22Rv1 (cell line): ENCODE data around the gene PPP6R2.
A peak's percentile ranks its signal among the peaks of the same experiment; 100 is the strongest.

Experiments used
- H3K27ac ChIP-seq: fragments of 450-650 bp; 2 replicates; pipeline ENCODE4 v1.5.1; 2017
- ZFX ChIP-seq: fragments of 450-650 bp; IDR thresholded peaks from 2 replicates; pipeline ENCODE4 v1.6.1; 2017; ENCODE audit warnings: antibody characterized with exemption, borderline replicate concordance
- TF ChIP-seq, protein P1 (sequence below): fragments of 450-650 bp; IDR thresholded peaks from 2 replicates; pipeline ENCODE4 v1.5.1; 2017; ENCODE audit warnings: mild to moderate bottlenecking

PPP6R2 gene

DNA sequence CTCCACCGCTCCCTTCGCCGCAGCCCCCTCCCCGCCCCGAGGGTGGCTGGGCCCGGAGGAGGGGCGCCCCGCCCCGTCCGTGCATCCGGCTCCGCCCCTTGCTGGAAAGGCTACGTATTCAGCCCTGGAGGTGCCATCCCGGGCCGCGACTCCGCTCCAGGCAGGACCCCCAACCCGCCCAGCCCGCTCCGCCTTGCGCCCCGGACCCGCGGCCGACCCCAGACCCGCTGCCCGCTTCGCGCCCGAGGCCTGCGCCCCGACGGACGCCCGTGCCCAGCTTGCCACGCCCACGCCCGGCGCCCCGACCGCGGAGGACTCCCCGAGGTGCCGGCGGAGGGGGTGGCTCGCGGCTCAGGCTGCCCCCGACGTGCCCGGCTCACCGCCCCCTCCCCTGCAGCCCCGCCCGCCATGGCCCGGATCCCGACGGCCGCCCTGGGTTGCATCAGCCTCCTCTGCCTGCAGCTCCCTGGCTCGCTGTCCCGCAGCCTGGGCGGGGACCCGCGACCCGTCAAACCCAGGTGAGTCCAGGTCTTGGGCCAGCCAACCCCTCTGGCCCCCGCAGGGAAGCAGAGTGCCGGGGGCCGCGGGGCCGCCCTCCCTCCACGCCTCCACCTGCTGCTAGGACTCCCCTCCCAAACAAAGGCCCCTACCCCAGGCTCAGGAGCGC lies 138.4 kb downstream of the PPP6R2 start, which contains the start of gene ADM2:
TSS of gene ADM2 (plus strand) at position 104 of the 667 bp plus-strand sequence. CDS start at position 409, 305 bp downstream.
- H3K27ac ChIP-seq: peak within 1 kb of the TSS; percentile 95
- TF ChIP-seq, protein P1, sequence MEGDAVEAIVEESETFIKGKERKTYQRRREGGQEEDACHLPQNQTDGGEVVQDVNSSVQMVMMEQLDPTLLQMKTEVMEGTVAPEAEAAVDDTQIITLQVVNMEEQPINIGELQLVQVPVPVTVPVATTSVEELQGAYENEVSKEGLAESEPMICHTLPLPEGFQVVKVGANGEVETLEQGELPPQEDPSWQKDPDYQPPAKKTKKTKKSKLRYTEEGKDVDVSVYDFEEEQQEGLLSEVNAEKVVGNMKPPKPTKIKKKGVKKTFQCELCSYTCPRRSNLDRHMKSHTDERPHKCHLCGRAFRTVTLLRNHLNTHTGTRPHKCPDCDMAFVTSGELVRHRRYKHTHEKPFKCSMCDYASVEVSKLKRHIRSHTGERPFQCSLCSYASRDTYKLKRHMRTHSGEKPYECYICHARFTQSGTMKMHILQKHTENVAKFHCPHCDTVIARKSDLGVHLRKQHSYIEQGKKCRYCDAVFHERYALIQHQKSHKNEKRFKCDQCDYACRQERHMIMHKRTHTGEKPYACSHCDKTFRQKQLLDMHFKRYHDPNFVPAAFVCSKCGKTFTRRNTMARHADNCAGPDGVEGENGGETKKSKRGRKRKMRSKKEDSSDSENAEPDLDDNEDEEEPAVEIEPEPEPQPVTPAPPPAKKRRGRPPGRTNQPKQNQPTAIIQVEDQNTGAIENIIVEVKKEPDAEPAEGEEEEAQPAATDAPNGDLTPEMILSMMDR: no peak
- TF ChIP-seq ZFX: no peak

DNA sequence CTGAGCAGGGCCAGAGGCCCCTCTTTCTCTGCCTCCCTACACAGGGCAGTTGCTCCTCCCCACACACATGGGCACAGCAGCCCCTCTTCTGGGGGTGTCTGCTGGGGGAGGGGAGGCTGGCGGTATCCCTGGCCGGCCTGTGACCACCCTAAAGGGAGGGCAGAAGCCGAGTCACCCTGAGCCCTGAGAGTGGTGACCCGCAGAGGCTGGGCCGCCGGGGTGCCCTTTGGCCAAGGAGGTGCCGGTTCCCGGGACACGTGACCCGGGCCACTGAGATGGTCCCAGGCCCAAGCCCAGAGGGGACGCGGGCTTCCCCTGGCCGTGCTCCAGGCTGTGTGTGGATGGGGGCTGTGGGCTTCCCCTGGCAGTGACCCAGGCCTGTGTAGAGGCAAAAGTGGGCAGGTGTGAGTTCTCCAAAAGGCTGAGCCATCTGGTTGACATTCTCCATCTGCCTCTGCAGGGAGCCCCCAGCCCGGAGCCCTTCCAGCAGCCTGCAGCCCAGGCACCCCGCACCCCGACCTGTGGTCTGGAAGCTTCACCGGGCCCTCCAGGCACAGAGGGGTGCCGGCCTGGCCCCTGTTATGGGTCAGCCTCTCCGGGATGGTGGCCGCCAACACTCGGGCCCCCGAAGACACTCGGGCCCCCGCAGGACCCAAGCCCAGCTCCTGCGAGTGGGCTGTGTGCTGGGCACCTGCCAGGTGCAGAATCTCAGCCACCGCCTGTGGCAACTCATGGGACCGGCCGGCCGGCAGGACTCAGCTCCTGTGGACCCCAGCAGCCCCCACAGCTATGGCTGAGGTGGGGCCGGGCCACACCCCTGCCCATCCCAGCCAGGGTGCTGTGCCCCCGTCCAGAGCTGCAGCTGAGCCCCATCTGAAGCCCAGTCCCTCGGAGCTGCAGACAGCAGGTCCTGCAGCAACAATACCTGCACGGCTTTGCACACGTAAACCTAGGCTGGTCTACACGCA lies 139.3 kb downstream of the PPP6R2 start:
- TF ChIP-seq ZFX: no peak
- peak overlapping the region; percentile 95 for H3K27ac ChIP-seq

DNA sequence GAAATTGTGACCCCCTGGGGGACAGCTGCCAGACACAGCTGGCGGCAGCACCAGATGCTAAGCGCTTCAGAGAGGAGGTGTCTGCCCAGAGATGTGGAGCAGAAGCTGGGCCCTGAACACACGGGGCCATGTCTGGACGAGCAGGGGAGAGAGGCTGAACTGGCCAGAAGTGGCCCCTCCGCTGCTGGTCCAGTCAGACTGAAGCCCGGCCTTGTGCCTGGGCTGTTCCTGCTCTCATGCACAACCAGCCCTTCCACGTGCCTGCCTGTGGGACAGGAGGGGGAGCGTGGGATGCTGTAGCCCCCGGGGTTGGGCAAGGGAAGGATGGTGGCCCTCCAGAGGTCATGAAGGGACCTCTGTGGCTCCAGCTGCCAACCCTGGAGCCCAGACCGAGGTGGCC lies 140.0 kb downstream of the PPP6R2 start:
- TF ChIP-seq ZFX: no peak
- TF ChIP-seq, protein P1: no peak
- H3K27ac ChIP-seq: peak overlapping the region; percentile 95

DNA sequence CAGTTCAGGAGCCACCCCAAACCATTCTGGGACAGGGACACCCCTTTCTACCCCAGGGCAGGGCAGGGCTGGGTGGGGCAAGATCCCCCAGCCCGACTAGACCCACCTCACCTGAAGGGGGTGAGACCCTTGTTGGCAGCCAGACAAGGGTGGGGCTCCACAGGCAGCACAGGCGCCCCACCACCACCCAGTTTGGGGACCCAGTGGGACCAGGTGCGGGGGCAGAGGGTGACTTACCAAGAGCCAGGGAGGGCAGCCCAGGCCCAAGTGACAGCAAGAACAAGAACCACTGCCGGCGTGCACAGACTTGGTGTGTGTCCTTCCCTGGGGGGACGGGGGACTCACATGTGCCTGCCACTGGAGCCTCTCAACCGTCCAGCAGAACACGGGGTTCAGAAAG lies 140.4 kb downstream of the PPP6R2 start:
- no peak for TF ChIP-seq ZFX
- TF ChIP-seq, protein P1: no peak
- H3K27ac ChIP-seq: peak overlapping the region; percentile 95

DNA sequence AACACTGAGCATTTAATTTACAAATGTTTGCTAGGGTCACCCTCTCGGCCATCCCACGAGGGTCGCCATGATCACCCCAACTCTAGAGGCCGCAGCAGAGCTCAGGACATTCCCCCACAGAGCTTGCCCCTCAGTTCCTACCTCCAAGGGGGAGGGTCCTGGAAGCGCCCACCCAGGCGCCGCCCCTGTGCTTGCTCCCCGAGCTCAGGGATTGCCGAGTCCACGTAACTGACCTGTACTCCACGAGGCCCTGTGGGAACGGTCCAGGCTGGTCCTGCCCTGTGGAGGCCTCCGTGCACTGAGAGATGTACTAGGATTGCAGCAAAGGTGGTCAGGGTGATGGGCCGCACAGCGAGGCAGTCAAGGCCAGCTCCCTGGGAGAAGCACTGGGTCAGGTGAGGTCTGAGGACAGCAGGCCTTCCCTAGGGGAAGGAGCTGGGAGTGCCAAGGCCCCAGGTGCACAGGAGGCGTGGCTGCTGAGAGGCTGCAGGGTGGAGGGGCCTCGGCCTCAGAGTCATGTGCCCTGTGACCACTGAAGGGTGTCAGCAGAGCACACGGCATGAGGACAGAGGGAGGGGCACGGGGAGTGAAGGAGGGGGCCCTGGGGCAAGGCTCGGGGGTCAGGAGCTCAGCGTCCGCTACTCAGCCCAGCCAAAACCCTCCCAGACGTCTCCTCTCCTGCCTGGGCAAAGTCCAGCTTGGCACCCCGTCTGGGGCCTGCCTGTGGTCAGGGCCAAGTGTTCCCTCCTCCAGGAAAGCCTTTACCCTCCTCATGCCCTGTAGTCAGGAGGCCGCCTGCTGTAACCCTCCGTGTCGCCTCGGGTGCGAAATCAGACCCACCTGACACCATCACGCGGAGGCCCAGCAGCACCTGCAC lies 141.1 kb downstream of the PPP6R2 start:
- TF ChIP-seq ZFX: no peak
- TF ChIP-seq, protein P1: no peak
- peak overlapping the region; percentile 95 for H3K27ac ChIP-seq

DNA sequence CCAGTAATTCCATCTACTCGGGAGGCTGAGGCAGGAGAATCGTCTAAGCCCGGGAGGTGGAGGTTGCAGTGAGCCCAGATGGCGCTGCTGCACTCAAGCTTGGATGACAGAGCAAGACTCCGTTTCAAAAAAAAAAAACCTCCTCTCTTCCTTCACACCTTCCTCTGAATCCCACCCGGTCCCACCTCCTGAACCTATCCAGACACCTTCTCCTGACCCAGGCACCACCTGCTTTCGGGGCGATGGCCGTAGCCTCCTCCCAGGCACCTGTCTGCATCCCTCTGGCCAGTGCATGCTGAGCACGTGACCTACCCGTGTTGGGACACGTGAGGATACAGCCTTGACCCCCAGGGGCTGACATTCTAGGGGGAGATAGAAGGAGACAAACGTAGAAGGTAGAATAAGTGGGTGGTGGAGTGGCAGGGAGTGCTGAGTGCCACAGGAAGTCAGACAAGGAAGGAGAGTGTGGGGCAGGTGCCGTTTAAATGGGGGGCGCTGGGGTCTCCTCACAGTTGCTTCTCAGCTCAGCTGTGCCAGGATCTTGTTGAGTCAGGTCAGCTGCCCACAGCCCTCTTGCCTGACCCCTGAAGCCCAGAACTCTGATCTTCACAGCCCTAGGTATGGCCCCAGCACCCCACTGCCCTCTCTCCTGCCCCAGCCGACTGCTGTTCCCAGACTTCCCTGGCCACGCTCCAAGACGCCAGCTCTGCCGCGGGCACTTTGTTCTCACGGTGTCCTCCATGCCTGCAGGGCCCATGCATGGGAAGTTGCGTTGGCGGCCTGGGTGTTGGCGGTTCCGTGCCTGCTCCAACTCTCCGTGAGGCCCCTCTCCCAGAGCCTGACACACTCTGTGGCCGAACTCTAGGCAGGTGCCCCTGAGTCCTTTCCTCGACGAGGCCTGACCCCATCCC lies 142.3 kb downstream of the PPP6R2 start:
- H3K27ac ChIP-seq: peak overlapping the region; percentile 95
- TF ChIP-seq, protein P1: peak; percentile 73
- TF ChIP-seq ZFX: no peak
